PFSK-1 (cell line): Measurements from ENCODE around the gene PARN.

Experiments
- FOXP2 ChIP-seq: optimal IDR thresholded peaks from 2 replicates; pipeline ENCODE3; 2011; ENCODE audit warnings: borderline replicate concordance, control low read depth, inconsistent platforms; ENCODE audit not compliant: insufficient read depth; ENCODE audit errors: extremely low read length, extremely low read depth
- POLR2AphosphoS5 ChIP-seq: IDR thresholded peaks from 2 replicates; pipeline ENCODE4 v1.6.1; 2012; ENCODE audit warnings: low read depth, mild to moderate bottlenecking, control low read depth, low read length, moderate library complexity
- REST ChIP-seq, 2 experiments: IDR thresholded peaks; 2 replicates each; pipeline versions ENCODE4 v1.6.1 to v1.8.0; 2011 to 2012; ENCODE audit warnings: low read depth in 2 of 2, low read length in 2 of 2, control low read depth in 1 of 2, inconsistent platforms in 1 of 2, mild to moderate bottlenecking in 1 of 2, moderate library complexity in 1 of 2; ENCODE audit not compliant: insufficient read depth in 1 of 2
- SIN3A ChIP-seq: IDR thresholded peaks from 2 replicates; pipeline ENCODE4 v1.6.1; 2012; ENCODE audit warnings: mild to moderate bottlenecking, low read length, moderate library complexity, borderline replicate concordance; ENCODE audit not compliant: insufficient read depth
- TAF1 ChIP-seq: IDR thresholded peaks from 2 replicates; pipeline ENCODE4 v1.6.1; 2012; ENCODE audit warnings: low read length, control low read depth, borderline replicate concordance; ENCODE audit not compliant: insufficient read depth

The PARN gene

DNA sequence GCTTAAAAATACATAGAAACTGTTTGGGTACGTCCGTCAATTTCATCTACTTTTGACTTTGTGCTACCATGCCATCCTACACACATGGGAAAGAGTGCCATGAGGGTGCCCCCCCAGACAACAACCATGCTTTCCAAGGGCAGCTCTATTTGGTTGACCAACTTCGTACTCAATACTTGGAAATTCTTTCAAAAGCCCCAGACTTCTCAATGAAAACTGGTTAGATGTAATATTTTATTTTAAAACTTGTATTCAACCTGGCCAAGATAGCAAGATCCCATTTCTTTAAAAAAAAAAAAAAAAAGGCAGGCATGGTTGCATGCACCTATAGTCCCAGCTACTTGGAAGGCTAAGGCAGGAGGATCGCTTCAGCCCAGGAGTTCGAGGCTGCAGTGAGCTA, 98.4 kb downstream of the PARN start:
- TF ChIP-seq REST (IDR thresholded peaks at IDR 0.05; ENCODE audit: insufficient read depth in 1 of 2, low read depth in 2 of 2, low read length in 2 of 2) (no peak), FOXP2 (no peak), POLR2AphosphoS5 (no peak), SIN3A (no peak)

DNA sequence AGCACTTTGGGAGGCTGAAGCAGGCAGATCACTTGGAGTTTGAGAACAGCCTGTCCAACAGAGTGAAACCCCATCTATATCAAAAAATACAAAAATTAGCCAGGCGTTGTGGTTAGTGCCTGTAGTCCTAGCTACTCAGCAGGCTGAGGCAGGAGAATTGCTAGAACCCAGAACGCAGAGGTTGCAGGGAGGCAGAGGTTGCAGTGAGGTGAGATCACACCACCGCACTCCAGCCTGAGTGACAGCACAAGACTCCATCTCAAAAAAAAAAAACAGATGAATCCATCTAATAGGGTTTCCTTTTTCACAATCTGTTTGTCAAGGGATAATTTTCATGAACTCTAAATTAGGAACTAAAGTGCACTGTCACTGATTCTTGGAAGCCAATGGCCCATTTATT, 99.0 kb downstream of the PARN start:
- no peak for TF ChIP-seq SIN3A
- TF ChIP-seq POLR2AphosphoS5 = no peak
- TF ChIP-seq REST (IDR thresholded peaks at IDR 0.05; ENCODE audit: insufficient read depth in 1 of 2, low read depth in 2 of 2, low read length in 2 of 2) = no peak
- TF ChIP-seq FOXP2 = no peak
- TF ChIP-seq TAF1 = no peak

DNA sequence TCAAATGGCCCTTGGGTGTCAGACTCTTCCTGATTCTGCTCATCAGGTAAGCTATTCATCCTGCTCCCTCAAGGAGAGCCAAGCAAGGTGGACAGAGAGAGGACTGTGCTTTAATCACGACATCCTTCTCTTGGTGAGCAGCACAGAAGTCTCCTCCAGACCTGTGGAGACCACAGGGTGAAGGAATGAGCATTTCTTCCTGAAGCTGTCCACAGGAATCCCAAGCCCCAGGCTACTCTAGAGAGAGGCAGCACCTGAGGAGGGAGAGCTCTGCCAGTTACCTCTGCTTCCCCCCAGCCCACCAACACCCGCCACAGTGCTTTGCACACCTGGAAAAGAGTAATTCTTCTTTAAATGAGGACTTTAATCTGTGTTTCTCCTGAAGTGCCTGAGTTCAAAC, 100.0 kb downstream of the PARN start:
- TF ChIP-seq SIN3A (no peak), POLR2AphosphoS5 (no peak), TAF1 (no peak), FOXP2 (no peak), REST (IDR thresholded peaks at IDR 0.05; ENCODE audit: insufficient read depth in 1 of 2, low read depth in 2 of 2, low read length in 2 of 2) (no peak)

DNA sequence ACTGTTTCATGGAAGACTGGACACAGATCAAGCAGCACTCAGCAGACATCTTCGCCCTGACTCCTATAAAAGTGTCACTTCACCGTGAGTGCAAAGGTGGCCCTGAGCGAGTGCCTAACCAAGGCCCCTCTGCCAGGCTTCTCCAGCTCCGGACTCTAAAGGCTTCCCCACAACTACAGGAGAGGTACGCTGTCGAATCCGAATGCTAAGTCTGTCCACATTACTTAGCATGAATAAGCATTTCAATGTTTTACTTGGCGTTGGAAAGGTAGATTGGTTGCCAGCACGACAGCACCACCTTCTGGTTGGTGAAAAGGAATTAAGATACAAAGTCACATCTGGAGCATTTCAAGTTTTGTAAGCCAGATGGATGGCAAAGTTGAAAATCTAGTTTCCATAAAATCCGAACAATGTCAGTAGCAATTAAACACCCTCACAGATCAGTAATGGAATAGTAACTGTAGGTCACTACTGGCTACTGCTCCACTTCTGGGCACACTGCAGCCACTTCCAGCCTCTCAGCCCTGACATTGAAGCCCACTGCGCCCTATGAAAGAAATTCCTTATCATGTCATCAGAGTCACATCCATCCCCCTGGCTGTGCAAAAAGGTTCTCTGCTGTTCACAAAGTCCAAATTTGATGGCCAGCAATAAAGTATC, 100.9 kb downstream of the PARN start:
- TF ChIP-seq REST (IDR thresholded peaks at IDR 0.05; ENCODE audit: insufficient read depth in 1 of 2, low read depth in 2 of 2, low read length in 2 of 2) (no peak), TAF1 (no peak), POLR2AphosphoS5 (no peak), SIN3A (no peak), FOXP2 (no peak)

DNA sequence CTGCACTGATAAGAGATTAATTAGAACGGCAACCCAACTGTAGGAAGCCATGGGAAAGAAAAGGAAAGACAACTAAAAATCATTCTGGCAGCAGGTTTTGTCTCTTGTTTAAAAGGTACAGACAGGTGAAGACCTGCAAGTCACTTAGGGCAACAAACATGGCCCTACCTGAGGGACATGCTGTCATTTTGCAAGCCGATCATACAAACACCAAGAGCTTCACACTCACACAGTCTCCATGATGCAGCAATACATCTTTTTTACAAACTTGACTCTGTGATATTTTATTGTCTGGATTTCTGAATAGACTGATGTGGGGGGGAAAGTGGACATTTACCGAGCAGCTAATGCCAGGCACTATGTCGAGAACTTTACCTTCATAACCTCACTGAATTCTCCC, 101.8 kb downstream of the PARN start:
- TF ChIP-seq REST (IDR thresholded peaks at IDR 0.05; ENCODE audit: insufficient read depth in 1 of 2, low read depth in 2 of 2, low read length in 2 of 2) = no peak
- no peak for TF ChIP-seq POLR2AphosphoS5
